Right atrium auricular region (tissue), 2 donors: ENCODE measurements around the gene SLC9A1. TPM values are rescaled to one million over a fixed set of nuclear protein-coding genes. Genes with fewer than 3 reads are reported as not detected.

Experiments used
- DNase-seq: peaks from one replicate; pipeline ENCODE4 v3.0.0-alpha.2; 2019; ENCODE audit warnings: low spot score
- H3K27ac ChIP-seq, 2 donors: fragments of 200-600 bp; sonication (generic); 1 replicate in 1 of 2; 2 replicates in 1 of 2; pipeline ENCODE4 v1.5.1; 2016 to 2019
- H3K27me3 ChIP-seq, 2 donors: fragments of 200-600 bp; sonication (generic); one replicate each; pipeline versions ENCODE4 v1.5.1 to v1.6.0; 2017 to 2019
- H3K36me3 ChIP-seq: fragments of 200-600 bp; sonication (generic); one replicate; pipeline ENCODE4 v1.5.1; 2016
- H3K4me1 ChIP-seq, 2 donors: fragments of 200-600 bp; sonication (generic); one replicate each; pipeline versions ENCODE4 v1.5.1 to v1.6.0; 2017 to 2019
- H3K4me3 ChIP-seq, 2 donors: fragments of 200-600 bp; sonication (generic); 1 replicate in 1 of 2; 2 replicates in 1 of 2; pipeline ENCODE4 v1.5.1; 2017 to 2019; ENCODE audit warnings: mild to moderate bottlenecking in 1 of 2, moderate library complexity in 1 of 2
- H3K9me3 ChIP-seq, 2 donors: fragments of 200-600 bp; sonication (generic); one replicate each; pipeline ENCODE4 v1.5.1; 2019
- total RNA-seq, 2 donors: library from RNA; depleted of rRNA; stranded (reverse); fragments of >200 nt; gene quantifications; one replicate each; pipeline ENCODE4 v1.1.0, GENCODE V29; 2016
- TF ChIP-seq, protein P1 (sequence below), 2 donors: fragments of 200-600 bp; sonication (generic); IDR thresholded peaks; one replicate each; pipeline ENCODE4 v1.5.1; 2019; ENCODE audit warnings: antibody characterized with exemption in 2 of 2

SLC9A1 gene
- total RNA-seq, 2 donors from 2014 or later, result 20.0 to 28.3 TPM

DNA sequence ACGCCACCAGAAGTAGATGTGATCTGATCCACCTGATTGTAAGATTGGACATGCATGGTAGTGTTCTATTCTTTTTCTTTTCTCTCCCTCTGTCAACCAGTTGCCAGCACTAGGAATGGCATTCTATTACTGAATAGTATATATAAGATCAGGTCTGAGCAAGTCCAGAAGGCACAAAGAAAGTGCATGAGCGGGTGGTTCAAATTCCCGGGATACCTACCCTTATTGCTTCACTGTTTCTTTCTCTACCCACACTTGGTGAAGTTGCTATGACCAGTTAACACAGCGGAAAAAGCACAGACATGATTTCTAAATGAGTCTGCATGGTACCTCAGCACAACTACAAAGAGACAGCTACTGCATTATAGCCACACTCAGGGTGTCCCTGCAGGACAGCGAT is 64.0 kb downstream of the SLC9A1 start:
- Histone ChIP-seq H3K4me3 (no peak overlapping the region), H3K27me3 (no peaks in the 10 kb centered on the region), H3K27ac (no peak overlapping the region), H3K36me3 (no peaks in the 10 kb centered on the region), H3K9me3 (no peaks in the 10 kb centered on the region), H3K4me1 (no peaks in the 10 kb centered on the region)
- TF ChIP-seq, protein P1, sequence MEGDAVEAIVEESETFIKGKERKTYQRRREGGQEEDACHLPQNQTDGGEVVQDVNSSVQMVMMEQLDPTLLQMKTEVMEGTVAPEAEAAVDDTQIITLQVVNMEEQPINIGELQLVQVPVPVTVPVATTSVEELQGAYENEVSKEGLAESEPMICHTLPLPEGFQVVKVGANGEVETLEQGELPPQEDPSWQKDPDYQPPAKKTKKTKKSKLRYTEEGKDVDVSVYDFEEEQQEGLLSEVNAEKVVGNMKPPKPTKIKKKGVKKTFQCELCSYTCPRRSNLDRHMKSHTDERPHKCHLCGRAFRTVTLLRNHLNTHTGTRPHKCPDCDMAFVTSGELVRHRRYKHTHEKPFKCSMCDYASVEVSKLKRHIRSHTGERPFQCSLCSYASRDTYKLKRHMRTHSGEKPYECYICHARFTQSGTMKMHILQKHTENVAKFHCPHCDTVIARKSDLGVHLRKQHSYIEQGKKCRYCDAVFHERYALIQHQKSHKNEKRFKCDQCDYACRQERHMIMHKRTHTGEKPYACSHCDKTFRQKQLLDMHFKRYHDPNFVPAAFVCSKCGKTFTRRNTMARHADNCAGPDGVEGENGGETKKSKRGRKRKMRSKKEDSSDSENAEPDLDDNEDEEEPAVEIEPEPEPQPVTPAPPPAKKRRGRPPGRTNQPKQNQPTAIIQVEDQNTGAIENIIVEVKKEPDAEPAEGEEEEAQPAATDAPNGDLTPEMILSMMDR (IDR thresholded peaks at IDR 0.05), result no peak
- DNase-seq, result no peak

DNA sequence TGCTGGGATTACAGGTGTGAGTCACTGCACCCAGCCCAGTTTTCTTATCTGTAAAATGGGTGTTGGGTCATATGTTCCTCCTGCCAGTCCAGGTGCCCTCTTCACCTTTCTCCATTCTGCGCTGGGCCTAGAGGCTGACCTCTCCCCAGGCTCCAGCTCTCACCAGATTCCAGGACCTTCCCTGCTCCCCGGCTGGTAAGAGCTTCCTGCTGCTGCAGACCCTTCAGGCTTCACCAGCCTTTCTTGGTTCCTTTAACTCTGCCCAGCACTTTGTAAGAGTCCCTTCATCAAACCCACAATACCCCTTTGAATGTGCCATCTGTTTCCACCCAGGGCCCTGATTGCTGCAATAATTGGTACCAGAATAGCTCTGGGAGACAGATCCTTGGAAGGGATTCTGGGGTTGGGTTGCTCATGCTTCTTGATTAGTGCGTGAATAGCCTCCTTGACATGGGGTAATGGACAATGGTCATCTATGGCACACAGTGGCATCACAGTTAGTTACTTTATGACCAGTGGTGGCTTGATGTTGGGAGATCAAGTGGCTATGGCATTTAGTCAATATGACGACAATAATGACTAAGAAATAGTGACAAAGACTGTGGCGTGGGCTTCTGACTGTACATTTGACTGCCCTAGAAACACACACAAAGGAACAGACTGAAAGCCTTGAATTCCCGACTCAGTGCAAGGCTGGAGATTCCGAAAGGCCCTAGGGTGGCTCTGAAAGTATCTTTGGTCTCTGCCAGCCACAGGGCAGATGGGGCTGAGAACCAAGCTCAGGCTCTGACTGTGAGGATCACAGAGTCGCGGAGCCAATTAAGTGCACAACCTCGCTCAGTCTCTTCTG is 67.3 kb downstream of the SLC9A1 start:
- no peak for DNase-seq
- Histone ChIP-seq H3K27ac (no peak overlapping the region), H3K36me3 (no peaks in the 10 kb centered on the region), H3K9me3 (peaks cover 0 to 14% of the 10 kb centered on the region in 2 donors), H3K27me3 (no peaks in the 10 kb centered on the region), H3K4me1 (no peaks in the 10 kb centered on the region), H3K4me3 (no peak overlapping the region)
- TF ChIP-seq, protein P1 (IDR thresholded peaks at IDR 0.05), result no peak

DNA sequence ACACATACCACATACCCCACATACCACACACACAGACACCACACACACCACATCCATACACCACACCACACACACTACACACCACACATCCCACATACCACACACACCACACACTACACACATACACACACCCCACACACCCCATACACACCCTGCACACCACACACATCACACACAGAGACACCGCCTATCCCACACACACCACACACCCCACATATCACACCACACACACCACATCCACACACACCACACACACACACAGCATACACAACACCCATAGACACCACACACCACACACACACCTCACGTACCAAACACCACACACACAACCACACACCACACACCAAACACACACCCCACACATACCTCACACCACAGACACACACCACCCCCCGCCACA is 68.3 kb downstream of the SLC9A1 start:
- Histone ChIP-seq H3K4me3 (no peak overlapping the region), H3K9me3 (peaks cover 0 to 14% of the 10 kb centered on the region in 2 donors), H3K27me3 (no peaks in the 10 kb centered on the region), H3K27ac (no peak overlapping the region), H3K36me3 (no peaks in the 10 kb centered on the region), H3K4me1 (no peaks in the 10 kb centered on the region)
- TF ChIP-seq, protein P1 (IDR thresholded peaks at IDR 0.05), result no peak
- DNase-seq, result no peak

DNA sequence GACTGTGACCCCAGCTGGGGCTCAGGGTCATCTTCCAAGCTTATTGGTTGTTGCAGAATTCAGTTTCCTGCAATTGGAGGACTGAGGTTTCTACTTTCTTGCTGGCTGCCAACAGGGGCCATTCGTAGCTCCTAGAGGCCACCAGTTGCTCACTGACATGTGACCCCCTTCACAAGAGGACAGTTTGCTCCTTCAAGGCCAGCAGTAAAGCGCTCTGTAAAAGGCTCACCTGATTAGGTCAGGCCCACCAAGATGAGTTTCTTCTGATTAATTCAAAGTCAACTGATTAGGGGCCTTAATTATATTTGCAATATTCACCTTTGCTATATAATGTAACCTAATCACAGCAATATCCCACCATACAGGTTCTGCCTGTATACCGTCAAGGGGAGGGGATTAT is 68.9 kb downstream of the SLC9A1 start:
- H3K4me1 ChIP-seq, result no peaks in the 10 kb centered on the region
- no peak for DNase-seq
- no peak overlapping the region for H3K4me3 ChIP-seq
- TF ChIP-seq, protein P1 (IDR thresholded peaks at IDR 0.05), result no peak
- H3K9me3 ChIP-seq, result peaks cover 0 to 14% of the 10 kb centered on the region in 2 donors
- no peaks in the 10 kb centered on the region for H3K36me3 ChIP-seq
- H3K27me3 ChIP-seq, result no peaks in the 10 kb centered on the region
- no peak overlapping the region for H3K27ac ChIP-seq

DNA sequence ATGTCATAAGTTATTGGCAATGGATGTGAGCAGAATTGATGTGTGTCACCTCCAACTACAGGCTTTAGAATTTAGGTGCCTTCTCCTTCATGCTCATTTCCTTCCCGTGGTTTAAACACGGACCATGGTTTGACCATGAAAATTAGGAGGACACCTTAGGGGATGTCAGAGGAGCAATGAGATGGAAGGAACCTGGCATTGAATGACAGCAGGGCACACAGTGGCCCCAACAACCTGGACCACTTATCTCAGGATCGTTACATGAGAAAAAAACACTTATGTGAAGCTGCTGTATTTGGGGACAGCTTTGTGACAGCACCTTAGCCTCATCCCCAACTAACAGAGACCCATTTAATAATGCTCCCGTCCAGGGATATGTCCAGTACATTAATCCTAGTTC is 70.8 kb downstream of the SLC9A1 start:
- no peak for DNase-seq

More for the DNA sequence above, 70.8 kb downstream of the SLC9A1 start:
- H3K4me1 ChIP-seq, result no peaks in the 10 kb centered on the region
- H3K27ac ChIP-seq, result no peak overlapping the region
- H3K27me3 ChIP-seq, result no peaks in the 10 kb centered on the region
- H3K9me3 ChIP-seq, result peaks cover 0 to 18% of the 10 kb centered on the region in 2 donors
- TF ChIP-seq, protein P1 (IDR thresholded peaks at IDR 0.05), result no peak
- no peaks in the 10 kb centered on the region for H3K36me3 ChIP-seq
- no peak overlapping the region for H3K4me3 ChIP-seq
